Neural progenitor cell (in vitro differentiated cells): Measurements from ENCODE around the gene KCP. TPM values are rescaled to one million over a fixed set of nuclear protein-coding genes. Genes with fewer than 3 reads are reported as not detected.
A peak's percentile ranks its signal among the peaks of the same experiment; 100 is the strongest.

Experiments used
- DNase-seq: peaks from one replicate; pipeline ENCODE4 v3.0.0-alpha.2; 2016; ENCODE audit warnings: low spot score
- H2AFZ ChIP-seq: fragments of 200-600 bp; sonication (generic); replicated peaks from 2 replicates; pipeline ENCODE4 v1.6.1; 2016; ENCODE audit warnings: antibody characterized with exemption
- H3F3A ChIP-seq: fragments of 200-600 bp; sonication (generic); 2 replicates; pipeline ENCODE4 v1.6.1; 2016; ENCODE audit warnings: antibody characterized with exemption, low read depth
- H3K27ac ChIP-seq: fragments of 200-600 bp; sonication (generic); 2 replicates; pipeline ENCODE4 v1.5.1; 2016; ENCODE audit warnings: mild to moderate bottlenecking
- H3K27me3 ChIP-seq: fragments of 200-600 bp; sonication (generic); 2 replicates; pipeline ENCODE4 v1.6.1; 2016; ENCODE audit warnings: mild to moderate bottlenecking, moderate library complexity
- H3K36me3 ChIP-seq: fragments of 200-600 bp; sonication (generic); 2 replicates; pipeline ENCODE4 v1.5.1; 2016
- H3K4me1 ChIP-seq: fragments of 200-600 bp; sonication (generic); 2 replicates; pipeline ENCODE4 v1.6.1; 2016; ENCODE audit warnings: mixed run types
- H3K4me2 ChIP-seq: fragments of 200-600 bp; sonication (generic); 2 replicates; pipeline ENCODE4 v1.6.1; 2016
- H3K4me3 ChIP-seq: fragments of 200-600 bp; sonication (generic); 2 replicates; pipeline ENCODE4 v1.5.1; 2016
- H3K79me2 ChIP-seq: fragments of 200-600 bp; sonication (generic); 2 replicates; pipeline ENCODE4 v1.6.1; 2016; ENCODE audit warnings: low read depth
- H3K9ac ChIP-seq: fragments of 200-600 bp; sonication (generic); 2 replicates; pipeline ENCODE4 v1.6.1; 2016
- H3K9me3 ChIP-seq: fragments of 200-600 bp; sonication (generic); 2 replicates; pipeline ENCODE4 v1.5.1; 2016; ENCODE audit warnings: low read depth
- H4K20me1 ChIP-seq: fragments of 200-600 bp; sonication (generic); 2 replicates; pipeline ENCODE4 v1.6.1; 2016; ENCODE audit warnings: low read depth
- H3K27ac Mint-ChIP-seq: 3 replicates; pipeline ENCODE4 v1.8.0; 2021; ENCODE audit warnings: mixed read lengths
- H3K27me3 Mint-ChIP-seq: 2 replicates; pipeline ENCODE4 v1.8.0; 2022; ENCODE audit warnings: low read depth, mild to moderate bottlenecking, inconsistent platforms, moderate library complexity, mixed read lengths; ENCODE audit not compliant: insufficient read depth
- H3K36me3 Mint-ChIP-seq: 3 replicates; pipeline ENCODE4 v1.8.0; 2021; ENCODE audit warnings: mixed read lengths
- H3K4me1 Mint-ChIP-seq: 3 replicates; pipeline ENCODE4 v1.8.0; 2021; ENCODE audit warnings: mixed read lengths
- H3K4me3 Mint-ChIP-seq: 3 replicates; pipeline ENCODE4 v1.8.0; 2021; ENCODE audit warnings: mild to moderate bottlenecking, moderate library complexity, mixed read lengths
- H3K9me3 Mint-ChIP-seq: 3 replicates; pipeline ENCODE4 v1.8.0; 2020; ENCODE audit warnings: mixed read lengths
- CTCF ChIP-seq: fragments of 200-600 bp; sonication (generic); IDR thresholded peaks from 2 replicates; pipeline ENCODE4 v1.5.1; 2017; ENCODE audit warnings: antibody characterized with exemption, mild to moderate bottlenecking
- EZH2 ChIP-seq: fragments of 200-600 bp; sonication (generic); IDR thresholded peaks from 2 replicates; pipeline ENCODE4 v1.6.1; 2017; ENCODE audit warnings: antibody characterized with exemption, mild to moderate bottlenecking, moderate library complexity
- EZH2phosphoT487 ChIP-seq: fragments of 200-600 bp; sonication (generic); IDR thresholded peaks from 2 replicates; pipeline ENCODE4 v1.6.1; 2017; ENCODE audit warnings: antibody characterized with exemption
- total RNA-seq: library from RNA; depleted of rRNA; stranded (reverse); fragments of >200 nt; gene quantifications from 2 replicates; pipeline ENCODE4 v1.2.3, GENCODE V29; 2015; ENCODE audit warnings: low replicate concordance

Gene KCP
- total RNA-seq, 1 donor from 2014 or later = 0.06 TPM

- H3K4me3 ChIP-seq = peak overlapping the region; percentile 53
- peaks cover 21% of the 10 kb centered on the region for H3K27me3 Mint-ChIP-seq
- peak overlapping the region; percentile 83 for H3K4me2 ChIP-seq
- peak overlapping the region; percentile 72 for H3K4me3 Mint-ChIP-seq
- H3F3A ChIP-seq = peaks cover 45% of the 10 kb centered on the region
- H3K27ac ChIP-seq = peak overlapping the region; percentile 77
- DNase-seq = peak; percentile 69
- no peaks in the 10 kb centered on the region for H3K79me2 ChIP-seq
- no peaks in the 10 kb centered on the region for H3K36me3 Mint-ChIP-seq
- H2AFZ ChIP-seq = no peak overlapping the region
- peaks cover 41% of the 10 kb centered on the region for H3K4me1 Mint-ChIP-seq
- TF ChIP-seq EZH2phosphoT487 = no peak
- no peak for TF ChIP-seq CTCF
- no peak for TF ChIP-seq EZH2
- no peaks in the 10 kb centered on the region for H3K9me3 ChIP-seq
- H3K27ac Mint-ChIP-seq = peak overlapping the region; percentile 96
- no peaks in the 10 kb centered on the region for H3K9me3 Mint-ChIP-seq
- H3K27me3 ChIP-seq = peaks cover 19% of the 10 kb centered on the region
- H4K20me1 ChIP-seq = no peaks in the 10 kb centered on the region
- no peak overlapping the region for H3K9ac ChIP-seq
- peaks cover 49% of the 10 kb centered on the region for H3K4me1 ChIP-seq
- H3K36me3 ChIP-seq = no peaks in the 10 kb centered on the region
These were observed 77.2 kb downstream of the KCP start for GRCh38 chr7:128833148-128833945.

GRCh38 chr7:128832880-128833147 is 77.7 kb downstream of the KCP start:
- Histone ChIP-seq H2AFZ (no peak overlapping the region), H3K36me3 (no peaks in the 10 kb centered on the region), H3K27ac (peak overlapping the region; percentile 77), H3K9ac (no peak overlapping the region), H4K20me1 (no peaks in the 10 kb centered on the region), H3K4me1 (peaks cover 54% of the 10 kb centered on the region), H3K4me2 (peak overlapping the region; percentile 83), H3K4me3 (peak overlapping the region; percentile 53), H3K9me3 (no peaks in the 10 kb centered on the region), H3K79me2 (no peaks in the 10 kb centered on the region), H3K27me3 (peaks cover 19% of the 10 kb centered on the region), H3F3A (peaks cover 50% of the 10 kb centered on the region)
- peaks cover 22% of the 10 kb centered on the region for H3K27me3 Mint-ChIP-seq
- H3K9me3 Mint-ChIP-seq = no peaks in the 10 kb centered on the region
- no peak overlapping the region for H3K27ac Mint-ChIP-seq
- H3K4me3 Mint-ChIP-seq = peak overlapping the region; percentile 58
- TF ChIP-seq EZH2phosphoT487 (no peak), EZH2 (no peak), CTCF (no peak)
- peaks cover 46% of the 10 kb centered on the region for H3K4me1 Mint-ChIP-seq
- no peak for DNase-seq
- no peaks in the 10 kb centered on the region for H3K36me3 Mint-ChIP-seq

- Histone ChIP-seq H2AFZ (peak overlapping the region; percentile 39), H3K4me1 (peaks cover 60% of the 10 kb centered on the region), H3K4me3 (peak overlapping the region; percentile 53), H4K20me1 (no peaks in the 10 kb centered on the region), H3F3A (peaks cover 52% of the 10 kb centered on the region), H3K27ac (peak overlapping the region; percentile 77), H3K36me3 (no peaks in the 10 kb centered on the region), H3K4me2 (peak overlapping the region; percentile 83), H3K79me2 (no peaks in the 10 kb centered on the region), H3K9me3 (no peaks in the 10 kb centered on the region), H3K9ac (no peak overlapping the region), H3K27me3 (peaks cover 19% of the 10 kb centered on the region)
- TF ChIP-seq CTCF (no peak), EZH2 (no peak), EZH2phosphoT487 (no peak)
- no peaks in the 10 kb centered on the region for H3K9me3 Mint-ChIP-seq
- H3K4me1 Mint-ChIP-seq = peaks cover 49% of the 10 kb centered on the region
- H3K27me3 Mint-ChIP-seq = peaks cover 22% of the 10 kb centered on the region
- peak overlapping the region; percentile 60 for H3K27ac Mint-ChIP-seq
- DNase-seq = peak; percentile 87
- H3K36me3 Mint-ChIP-seq = no peaks in the 10 kb centered on the region
- H3K4me3 Mint-ChIP-seq = peak overlapping the region; percentile 81
These were observed 78.3 kb downstream of the KCP start for GRCh38 chr7:128831994-128832879.
